Measurements from ENCODE around the gene CPNE6. TPM values are rescaled to one million over a fixed set of nuclear protein-coding genes. Genes with fewer than 3 reads are reported as not detected.
A peak's percentile ranks its signal among the peaks of the same experiment; 100 is the strongest.

The CPNE6 gene
- total and polyA plus RNA-seq, 2 of the 13 experiments (the other 11 are each of a cell fraction or from before 2014, with no cell fraction given): not detected

DNA sequence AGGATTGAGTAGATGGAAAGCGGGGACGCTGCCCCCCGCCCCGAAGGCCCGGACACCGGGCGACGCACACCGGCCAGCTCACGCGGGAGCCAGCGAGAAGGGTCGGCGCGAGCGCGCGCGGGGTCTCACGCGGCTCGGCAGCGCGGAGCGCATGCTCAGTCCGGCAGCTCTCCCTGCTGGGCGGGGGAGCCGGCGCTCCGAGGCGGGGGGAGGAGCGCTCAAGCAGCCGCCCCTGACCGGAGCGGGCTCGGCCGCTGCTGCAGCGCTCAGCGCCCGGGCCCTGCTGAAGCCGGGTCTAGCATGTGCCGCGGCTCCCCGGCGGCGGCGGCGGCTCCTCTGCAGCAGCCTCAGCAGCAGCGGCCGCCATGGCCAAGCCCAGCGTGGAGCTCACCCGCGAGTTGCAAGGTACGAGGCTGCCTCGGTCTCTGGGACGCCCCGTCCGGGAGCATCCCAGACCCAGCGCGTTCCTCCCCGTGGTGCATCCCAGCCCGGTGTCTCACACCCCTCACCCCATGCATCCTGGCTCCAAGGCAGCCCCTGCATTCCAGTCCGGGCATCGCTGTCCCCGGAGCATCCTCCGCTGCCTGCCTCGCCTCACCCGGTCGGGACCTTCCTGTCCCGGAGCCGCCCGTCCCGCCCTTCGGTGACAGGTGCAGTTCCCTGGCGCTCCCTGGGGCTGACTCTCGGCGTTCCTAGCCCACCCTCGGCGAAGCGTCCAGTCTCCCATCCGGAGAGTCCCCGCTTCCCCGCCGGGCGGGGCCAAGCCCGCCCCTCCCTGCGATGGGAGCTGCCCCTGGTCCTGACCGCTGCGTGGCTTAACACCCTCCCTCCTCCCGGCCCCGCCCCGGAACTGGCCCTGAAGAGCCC is 19.3 kb upstream of the CPNE6 start, which contains the start of gene CARMIL3 (continued):
- TF ChIP-seq, protein P1, sequence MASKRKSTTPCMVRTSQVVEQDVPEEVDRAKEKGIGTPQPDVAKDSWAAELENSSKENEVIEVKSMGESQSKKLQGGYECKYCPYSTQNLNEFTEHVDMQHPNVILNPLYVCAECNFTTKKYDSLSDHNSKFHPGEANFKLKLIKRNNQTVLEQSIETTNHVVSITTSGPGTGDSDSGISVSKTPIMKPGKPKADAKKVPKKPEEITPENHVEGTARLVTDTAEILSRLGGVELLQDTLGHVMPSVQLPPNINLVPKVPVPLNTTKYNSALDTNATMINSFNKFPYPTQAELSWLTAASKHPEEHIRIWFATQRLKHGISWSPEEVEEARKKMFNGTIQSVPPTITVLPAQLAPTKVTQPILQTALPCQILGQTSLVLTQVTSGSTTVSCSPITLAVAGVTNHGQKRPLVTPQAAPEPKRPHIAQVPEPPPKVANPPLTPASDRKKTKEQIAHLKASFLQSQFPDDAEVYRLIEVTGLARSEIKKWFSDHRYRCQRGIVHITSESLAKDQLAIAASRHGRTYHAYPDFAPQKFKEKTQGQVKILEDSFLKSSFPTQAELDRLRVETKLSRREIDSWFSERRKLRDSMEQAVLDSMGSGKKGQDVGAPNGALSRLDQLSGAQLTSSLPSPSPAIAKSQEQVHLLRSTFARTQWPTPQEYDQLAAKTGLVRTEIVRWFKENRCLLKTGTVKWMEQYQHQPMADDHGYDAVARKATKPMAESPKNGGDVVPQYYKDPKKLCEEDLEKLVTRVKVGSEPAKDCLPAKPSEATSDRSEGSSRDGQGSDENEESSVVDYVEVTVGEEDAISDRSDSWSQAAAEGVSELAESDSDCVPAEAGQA (IDR thresholded peaks at IDR 0.05; ENCODE audit: low read depth): peak; percentile 69
- TF ChIP-seq, protein P1 (CRISPR knock-in tag; IDR thresholded peaks at IDR 0.05; ENCODE audit: borderline replicate concordance): no peak; the same call in 1 of the 2 replicates
- TF ChIP-seq ATF7 (IDR thresholded peaks at IDR 0.05): no peak
- peak; percentile 44 for TF ChIP-seq ATF7 (CRISPR knock-in tag; IDR thresholded peaks at IDR 0.05)
- no peak for TF ChIP-seq RAD51 (IDR thresholded peaks at IDR 0.05; ENCODE audit: borderline replicate concordance)
- 0 out of 2 replicates have a peak, but pooled peaks have one; percentile 59 for TF ChIP-seq ZNF660 (CRISPR knock-in tag; IDR thresholded peaks at IDR 0.05; ENCODE audit: borderline replicate concordance, low read depth)
- no peak for TF ChIP-seq ZNF878 (CRISPR knock-in tag; IDR thresholded peaks at IDR 0.05)
- TF ChIP-seq NKX3-1 (CRISPR knock-in tag; IDR thresholded peaks at IDR 0.05): no peak; the same call in none of the 2 replicates
- no peak; the same call in 1 of the 2 replicates for TF ChIP-seq KDM3A (CRISPR knock-in tag; IDR thresholded peaks at IDR 0.05; ENCODE audit: low read depth)
- peak; percentile 97 for TF ChIP-seq HOXA5 (CRISPR knock-in tag; IDR thresholded peaks at IDR 0.05)
- TF ChIP-seq ZNF382 (CRISPR knock-in tag; IDR thresholded peaks at IDR 0.05; ENCODE audit: borderline replicate concordance): no peak
- TF ChIP-seq ZNF234 (CRISPR knock-in tag; conservative IDR thresholded peaks at IDR 0.05): peak; percentile 91
- TF ChIP-seq ZNF121 (CRISPR knock-in tag; IDR thresholded peaks at IDR 0.05): no peak
- TF ChIP-seq ZBTB7A (CRISPR knock-in tag; IDR thresholded peaks at IDR 0.05): peak; percentile 85; the same call in 1 of the 2 replicates
- TF ChIP-seq FOXC1 (CRISPR knock-in tag; IDR thresholded peaks at IDR 0.05; ENCODE audit: borderline replicate concordance): peak; percentile 92; the same call in 1 of the 2 replicates
- no peak for TF ChIP-seq FOXO4 (CRISPR knock-in tag; conservative IDR thresholded peaks at IDR 0.05)
- peak; percentile 79 for TF ChIP-seq CHD2 (IDR thresholded peaks at IDR 0.05; ENCODE audit: low read depth, low read length)
- TF ChIP-seq ZNF678 (CRISPR knock-in tag; IDR thresholded peaks at IDR 0.05): peak; percentile 25; the same call in 1 of the 2 replicates
- no peak for TF ChIP-seq FOXP1 (IDR thresholded peaks at IDR 0.05)
- TF ChIP-seq FOXP1 (CRISPR knock-in tag; IDR thresholded peaks at IDR 0.05): 0 out of 2 replicates have a peak, but pooled peaks have one; percentile 9
- TF ChIP-seq UBTF (CRISPR knock-in tag; IDR thresholded peaks at IDR 0.05): peak; percentile 76

All from HepG2 (cell line).